Keratinocyte (primary cell): ENCODE measurements around the gene SORT1. TPM values are rescaled to one million over a fixed set of nuclear protein-coding genes. Genes with fewer than 3 reads are reported as not detected.

Experiments
- DNase-seq: peaks from one replicate; pipeline ENCODE4 v3.0.0-alpha.2; 2011; ENCODE audit warnings: low read depth, missing footprints, low spot score
- FAIRE-seq: peaks from 2 replicates; lab custom pipeline; 2011; peaks lifted over from hg19 to GRCh38; lab: Jason Lieb, UNC
- H2AFZ ChIP-seq: 2 replicates; pipeline ENCODE4 v1.6.0; 2012; ENCODE audit warnings: low read length, control low read depth, inconsistent platforms; ENCODE audit not compliant: control insufficient read depth
- H3K27ac ChIP-seq: 2 replicates; pipeline ENCODE4 v1.5.1; 2011; ENCODE audit warnings: low read length; ENCODE audit not compliant: control insufficient read depth, insufficient read depth
- H3K27me3 ChIP-seq: 3 replicates; pipeline ENCODE4 v1.6.0; 2011; ENCODE audit warnings: low read length; ENCODE audit not compliant: control insufficient read depth, insufficient read depth; ENCODE audit errors: extremely low read depth
- H3K36me3 ChIP-seq, 2 experiments: 2 replicates in 1 of 2; 3 replicates in 1 of 2; pipeline ENCODE4 v1.5.1; 2011; ENCODE audit warnings: low read length in 2 of 2, mild to moderate bottlenecking in 1 of 2; ENCODE audit not compliant: control insufficient read depth in 2 of 2, insufficient read depth in 2 of 2; ENCODE audit errors: extremely low read depth in 1 of 2
- H3K4me1 ChIP-seq: 3 replicates; pipeline ENCODE4 v1.5.1; 2011; ENCODE audit warnings: low read length; ENCODE audit not compliant: control insufficient read depth, insufficient read depth; ENCODE audit errors: extremely low read depth
- H3K4me2 ChIP-seq: 3 replicates; pipeline ENCODE4 v1.6.0; 2011; ENCODE audit warnings: low read depth, low read length; ENCODE audit not compliant: control insufficient read depth, insufficient read depth; ENCODE audit errors: extremely low read depth
- H3K4me3 ChIP-seq, 3 experiments: fragments of 200-600 bp in 1 of 3; sonication (generic) in 1 of 3; 2 replicates in 2 of 3; 3 replicates in 1 of 3; pipeline ENCODE4 v1.5.1; 2011 to 2016; ENCODE audit warnings: low read length in 3 of 3, mild to moderate bottlenecking in 3 of 3, control low read depth in 2 of 3, inconsistent platforms in 1 of 3, low read depth in 1 of 3, mixed read lengths in 1 of 3, mixed run types in 1 of 3, moderate library complexity in 1 of 3; ENCODE audit not compliant: control insufficient read depth in 2 of 3, insufficient read depth in 2 of 3; ENCODE audit errors: extremely low read depth in 1 of 3
- H3K79me2 ChIP-seq: 2 replicates; pipeline ENCODE4 v1.6.0; 2012; ENCODE audit warnings: low read length; ENCODE audit not compliant: control insufficient read depth, insufficient read depth
- H3K9ac ChIP-seq: 3 replicates; pipeline ENCODE4 v1.6.0; 2011; ENCODE audit warnings: low read length; ENCODE audit not compliant: control insufficient read depth, insufficient read depth; ENCODE audit errors: extremely low read depth
- H3K9me1 ChIP-seq: 3 replicates; pipeline ENCODE4 v1.6.0; 2011; ENCODE audit warnings: low read length; ENCODE audit not compliant: control insufficient read depth, insufficient read depth; ENCODE audit errors: extremely low read depth
- H3K9me3 ChIP-seq: 2 replicates; pipeline ENCODE4 v1.5.1; 2012; ENCODE audit warnings: low read depth, low read length; ENCODE audit not compliant: control insufficient read depth
- H4K20me1 ChIP-seq: 3 replicates; pipeline ENCODE4 v1.6.0; 2011; ENCODE audit warnings: low read length; ENCODE audit not compliant: control insufficient read depth, insufficient read depth; ENCODE audit errors: extremely low read depth
- CTCF ChIP-seq, 3 experiments: IDR thresholded peaks in 1 of 3; conservative IDR thresholded peaks in 1 of 3; optimal IDR thresholded peaks in 1 of 3; 2 replicates in 2 of 3; 3 replicates in 1 of 3; pipeline versions ENCODE3 to v1.5.1; 2011; ENCODE audit warnings: low read length in 3 of 3, mild to moderate bottlenecking in 3 of 3, moderate library complexity in 2 of 3, control low read depth in 1 of 3, inconsistent platforms in 1 of 3; ENCODE audit not compliant: insufficient read depth in 2 of 3; ENCODE audit errors: extremely low read depth in 1 of 3
- EZH2 ChIP-seq: IDR thresholded peaks from one replicate; pipeline ENCODE4 v1.6.1; 2012; ENCODE audit warnings: inconsistent platforms, mild to moderate bottlenecking, low read length, moderate library complexity
- dilution Hi-C: fragments of 300-500 bp; cut with MboI; formaldehyde crosslinking; loops from one replicate; pipeline ENCODE4 v1.7.0; 2020; ENCODE audit warnings: low sequenced_read_pairs; ENCODE audit not compliant: extremely low pct_ligation_motif_present
- polyA plus RNA-seq, 5 experiments: library from polyadenylated mRNA; depleted of rRNA in 3 of 5; stranded (reverse) in 3 of 5; stranded (forward) in 1 of 5; unstranded in 1 of 5; fragments of >200 nt; gene quantifications; 1 replicate in 1 of 5; 2 replicates in 3 of 5; 3 replicates in 1 of 5; pipeline versions ENCODE4 v1.2.1 to v1.2.3, GENCODE V29; 2011 to 2012; ENCODE audit warnings: missing spikeins in 2 of 5, low read depth in 1 of 5, low replicate concordance in 1 of 5

The SORT1 gene
- polyA plus RNA-seq, 1 donor (not counting 4 experiments of a cell fraction or from before 2014, with no cell fraction given), result 1.6 TPM

- TF ChIP-seq CTCF (optimal IDR thresholded peaks at IDR 0.05 in 1 of 3, IDR thresholded peaks at IDR 0.05 in 1 of 3, conservative IDR thresholded peaks at IDR 0.05 in 1 of 3; ENCODE audit: extremely low read depth in 1 of 3, insufficient read depth in 2 of 3, low read length in 3 of 3), result no peak
- no peak overlapping the region for H3K9ac ChIP-seq
Measured at GRCh38 chr1:109394591-109395281, 3.0 kb downstream of the SORT1 start.

GRCh38 chr1:109393617-109394233 is 4.0 kb downstream of the SORT1 start:
- Histone ChIP-seq H2AFZ (no peak overlapping the region), H3K27me3 (peaks cover 16% of the 10 kb centered on the region), H3K79me2 (no peaks in the 10 kb centered on the region), H3K4me2 (no peak overlapping the region), H3K36me3 (no peaks in the 10 kb centered on the region), H3K27ac (no peak overlapping the region), H3K9me3 (no peaks in the 10 kb centered on the region), H3K9ac (no peak overlapping the region), H3K4me1 (peaks cover 10% of the 10 kb centered on the region), H3K4me3 (no peak overlapping the region), H3K9me1 (no peaks in the 10 kb centered on the region), H4K20me1 (no peaks in the 10 kb centered on the region)
- TF ChIP-seq CTCF (optimal IDR thresholded peaks at IDR 0.05 in 1 of 3, IDR thresholded peaks at IDR 0.05 in 1 of 3, conservative IDR thresholded peaks at IDR 0.05 in 1 of 3; ENCODE audit: extremely low read depth in 1 of 3, insufficient read depth in 2 of 3, low read length in 3 of 3), result no peak
- TF ChIP-seq EZH2, result no peak
- FAIRE-seq, result no peak
- no peak for DNase-seq
- dilution Hi-C loops, result no loop called here

More at GRCh38 chr1:109394591-109395281, 3.0 kb downstream of the SORT1 start:
- H3K79me2 ChIP-seq, result no peaks in the 10 kb centered on the region
- no peaks in the 10 kb centered on the region for H4K20me1 ChIP-seq
- DNase-seq (no peak), FAIRE-seq (no peak)
- H3K4me2 ChIP-seq, result no peak overlapping the region
- H3K4me1 ChIP-seq, result peaks cover 10% of the 10 kb centered on the region
- H3K27ac ChIP-seq, result no peak overlapping the region
- H3K27me3 ChIP-seq, result peaks cover 12% of the 10 kb centered on the region
- no peak overlapping the region for H2AFZ ChIP-seq
- no peaks in the 10 kb centered on the region for H3K36me3 ChIP-seq
- dilution Hi-C loops, result no loop called here
- H3K9me3 ChIP-seq, result no peaks in the 10 kb centered on the region
- no peaks in the 10 kb centered on the region for H3K9me1 ChIP-seq
- H3K4me3 ChIP-seq, result no peak overlapping the region
